ENCODE measurements around the gene MUC4.

The MUC4 gene

DNA sequence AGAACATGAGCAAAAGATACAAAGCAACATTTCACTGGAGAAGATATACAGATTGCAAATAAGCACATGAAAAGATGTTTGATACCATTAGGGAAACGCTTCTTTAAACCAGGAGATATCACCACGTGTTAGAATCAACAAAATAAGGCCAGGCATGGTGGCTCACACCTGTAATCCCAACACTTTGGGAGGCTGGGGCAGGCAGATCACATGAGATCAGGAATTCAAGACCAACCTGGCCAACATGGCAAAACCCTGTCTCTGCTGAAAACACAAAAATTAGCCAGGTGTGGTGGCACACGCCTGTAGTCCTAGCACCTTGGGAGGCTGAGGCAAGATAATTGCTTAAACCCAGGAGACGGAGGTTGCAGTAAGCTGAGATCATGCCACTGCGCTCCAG lies 111.4 kb downstream of the MUC4 start:
- no peaks in the 10 kb centered on the region for H3K79me2 ChIP-seq (ENCODE audit: insufficient read depth, low read length)
- TF ChIP-seq, protein P1, sequence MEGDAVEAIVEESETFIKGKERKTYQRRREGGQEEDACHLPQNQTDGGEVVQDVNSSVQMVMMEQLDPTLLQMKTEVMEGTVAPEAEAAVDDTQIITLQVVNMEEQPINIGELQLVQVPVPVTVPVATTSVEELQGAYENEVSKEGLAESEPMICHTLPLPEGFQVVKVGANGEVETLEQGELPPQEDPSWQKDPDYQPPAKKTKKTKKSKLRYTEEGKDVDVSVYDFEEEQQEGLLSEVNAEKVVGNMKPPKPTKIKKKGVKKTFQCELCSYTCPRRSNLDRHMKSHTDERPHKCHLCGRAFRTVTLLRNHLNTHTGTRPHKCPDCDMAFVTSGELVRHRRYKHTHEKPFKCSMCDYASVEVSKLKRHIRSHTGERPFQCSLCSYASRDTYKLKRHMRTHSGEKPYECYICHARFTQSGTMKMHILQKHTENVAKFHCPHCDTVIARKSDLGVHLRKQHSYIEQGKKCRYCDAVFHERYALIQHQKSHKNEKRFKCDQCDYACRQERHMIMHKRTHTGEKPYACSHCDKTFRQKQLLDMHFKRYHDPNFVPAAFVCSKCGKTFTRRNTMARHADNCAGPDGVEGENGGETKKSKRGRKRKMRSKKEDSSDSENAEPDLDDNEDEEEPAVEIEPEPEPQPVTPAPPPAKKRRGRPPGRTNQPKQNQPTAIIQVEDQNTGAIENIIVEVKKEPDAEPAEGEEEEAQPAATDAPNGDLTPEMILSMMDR (IDR thresholded peaks at IDR 0.05; ENCODE audit: insufficient read depth, low read length, poor library complexity, severe bottlenecking): no peak
- no peak for TF ChIP-seq EZH2phosphoT487 (conservative IDR thresholded peaks at IDR 0.05; ENCODE audit: low read length)
- H2AFZ ChIP-seq (ENCODE audit: low read depth, low read length, severe bottlenecking): no peak overlapping the region
- no peaks in the 10 kb centered on the region for H3K9me3 ChIP-seq (ENCODE audit: insufficient read depth, low read length)
- H4K20me1 ChIP-seq (ENCODE audit: low read depth, low read length): no peaks in the 10 kb centered on the region
- H3K27me3 ChIP-seq (ENCODE audit: low read length): no peaks in the 10 kb centered on the region
- H3K27ac ChIP-seq (ENCODE audit: low read depth, low read length): no peak overlapping the region
- no peaks in the 10 kb centered on the region for H3K36me3 ChIP-seq (ENCODE audit: low read length)
- no peak overlapping the region for H3K9ac ChIP-seq (ENCODE audit: low read length)
- 0 out of 2 replicates have a peak, but pooled peaks cover 4% of the 10 kb centered on the region for H3F3A ChIP-seq (ENCODE audit: insufficient read depth)
- H3K4me2 ChIP-seq (ENCODE audit: low read depth, low read length, poor library complexity, severe bottlenecking): no peak overlapping the region
- no peaks in the 10 kb centered on the region for H3K9me2 ChIP-seq (replicated peaks; ENCODE audit: insufficient read depth, low read length)
- H3K4me3 ChIP-seq (ENCODE audit: insufficient read depth, low read length, poor library complexity, severe bottlenecking): no peak overlapping the region

DNA sequence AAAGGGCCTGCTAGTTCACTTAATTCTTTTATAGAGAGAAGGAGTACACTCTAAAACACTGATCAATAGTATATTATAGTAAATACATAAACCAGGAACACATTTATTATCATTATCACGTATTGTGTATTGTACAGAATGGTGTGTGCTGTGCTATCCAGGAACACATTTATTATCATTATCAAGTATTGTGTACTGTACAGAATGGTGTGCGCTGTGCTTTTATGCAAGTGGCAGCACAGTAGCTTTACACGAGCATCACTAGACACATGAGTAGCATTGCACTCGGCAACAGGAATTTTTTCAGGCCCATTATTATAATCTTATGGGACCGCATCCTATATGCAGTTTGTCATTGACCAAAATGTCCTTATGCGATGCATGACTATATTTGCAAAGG lies 111.9 kb downstream of the MUC4 start:
- H3K9me2 ChIP-seq (replicated peaks; ENCODE audit: insufficient read depth, low read length): no peaks in the 10 kb centered on the region
- H4K20me1 ChIP-seq (ENCODE audit: low read depth, low read length): no peaks in the 10 kb centered on the region
- H3K36me3 ChIP-seq (ENCODE audit: low read length): no peaks in the 10 kb centered on the region
- H3F3A ChIP-seq (ENCODE audit: insufficient read depth): 0 out of 2 replicates have a peak, but pooled peaks cover 4% of the 10 kb centered on the region
- no peaks in the 10 kb centered on the region for H3K9me3 ChIP-seq (ENCODE audit: insufficient read depth, low read length)
- no peak overlapping the region for H3K4me3 ChIP-seq (ENCODE audit: insufficient read depth, low read length, poor library complexity, severe bottlenecking)
- no peak overlapping the region for H3K9ac ChIP-seq (ENCODE audit: low read length)
- TF ChIP-seq, protein P1 (IDR thresholded peaks at IDR 0.05; ENCODE audit: insufficient read depth, low read length, poor library complexity, severe bottlenecking): no peak
- TF ChIP-seq EZH2phosphoT487 (conservative IDR thresholded peaks at IDR 0.05; ENCODE audit: low read length): no peak
- no peaks in the 10 kb centered on the region for H3K27me3 ChIP-seq (ENCODE audit: low read length)
- no peak overlapping the region for H3K4me2 ChIP-seq (ENCODE audit: low read depth, low read length, poor library complexity, severe bottlenecking)
- no peak overlapping the region for H3K27ac ChIP-seq (ENCODE audit: low read depth, low read length)
- H2AFZ ChIP-seq (ENCODE audit: low read depth, low read length, severe bottlenecking): no peak overlapping the region
- no peaks in the 10 kb centered on the region for H3K79me2 ChIP-seq (ENCODE audit: insufficient read depth, low read length)

DNA sequence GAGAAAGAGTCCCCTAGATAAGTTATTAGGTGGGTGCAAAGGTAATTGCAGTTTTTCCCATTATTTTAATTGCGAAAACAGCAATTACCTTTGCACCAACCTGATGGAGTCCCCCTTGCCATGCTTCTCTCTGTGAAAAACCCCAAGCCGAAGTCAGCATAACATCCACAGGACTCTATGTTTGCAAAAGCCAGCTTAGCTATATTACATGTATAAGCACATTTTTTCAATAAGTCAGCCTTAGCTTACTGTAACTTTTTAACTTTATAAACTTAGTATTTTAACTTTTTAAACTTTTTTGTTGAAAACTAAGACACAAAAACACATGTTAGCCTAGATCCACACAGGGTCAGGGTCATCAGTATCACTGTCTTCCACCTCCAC lies 112.3 kb downstream of the MUC4 start:
- no peak overlapping the region for H2AFZ ChIP-seq (ENCODE audit: low read depth, low read length, severe bottlenecking)
- H3K36me3 ChIP-seq (ENCODE audit: low read length): no peaks in the 10 kb centered on the region
- no peaks in the 10 kb centered on the region for H3K79me2 ChIP-seq (ENCODE audit: insufficient read depth, low read length)
- TF ChIP-seq, protein P1 (IDR thresholded peaks at IDR 0.05; ENCODE audit: insufficient read depth, low read length, poor library complexity, severe bottlenecking): no peak
- TF ChIP-seq EZH2phosphoT487 (conservative IDR thresholded peaks at IDR 0.05; ENCODE audit: low read length): no peak
- H3K9me3 ChIP-seq (ENCODE audit: insufficient read depth, low read length): no peaks in the 10 kb centered on the region
- 0 out of 2 replicates have a peak, but pooled peaks cover 4% of the 10 kb centered on the region for H3F3A ChIP-seq (ENCODE audit: insufficient read depth)
- H4K20me1 ChIP-seq (ENCODE audit: low read depth, low read length): no peaks in the 10 kb centered on the region
- no peak overlapping the region for H3K27ac ChIP-seq (ENCODE audit: low read depth, low read length)
- no peak overlapping the region for H3K4me2 ChIP-seq (ENCODE audit: low read depth, low read length, poor library complexity, severe bottlenecking)
- no peaks in the 10 kb centered on the region for H3K27me3 ChIP-seq (ENCODE audit: low read length)
- H3K4me3 ChIP-seq (ENCODE audit: insufficient read depth, low read length, poor library complexity, severe bottlenecking): no peak overlapping the region
- no peaks in the 10 kb centered on the region for H3K9me2 ChIP-seq (replicated peaks; ENCODE audit: insufficient read depth, low read length)
- H3K9ac ChIP-seq (ENCODE audit: low read length): no peak overlapping the region

Measured in SU-DHL-6 (cell line).